ENCODE data around the gene TERC. TPM values are rescaled to one million over a fixed set of nuclear protein-coding genes. Genes with fewer than 3 reads are reported as not detected.

The TERC gene
- total RNA-seq, 1 experiment from 2014 or later: 2.5 TPM

DNA sequence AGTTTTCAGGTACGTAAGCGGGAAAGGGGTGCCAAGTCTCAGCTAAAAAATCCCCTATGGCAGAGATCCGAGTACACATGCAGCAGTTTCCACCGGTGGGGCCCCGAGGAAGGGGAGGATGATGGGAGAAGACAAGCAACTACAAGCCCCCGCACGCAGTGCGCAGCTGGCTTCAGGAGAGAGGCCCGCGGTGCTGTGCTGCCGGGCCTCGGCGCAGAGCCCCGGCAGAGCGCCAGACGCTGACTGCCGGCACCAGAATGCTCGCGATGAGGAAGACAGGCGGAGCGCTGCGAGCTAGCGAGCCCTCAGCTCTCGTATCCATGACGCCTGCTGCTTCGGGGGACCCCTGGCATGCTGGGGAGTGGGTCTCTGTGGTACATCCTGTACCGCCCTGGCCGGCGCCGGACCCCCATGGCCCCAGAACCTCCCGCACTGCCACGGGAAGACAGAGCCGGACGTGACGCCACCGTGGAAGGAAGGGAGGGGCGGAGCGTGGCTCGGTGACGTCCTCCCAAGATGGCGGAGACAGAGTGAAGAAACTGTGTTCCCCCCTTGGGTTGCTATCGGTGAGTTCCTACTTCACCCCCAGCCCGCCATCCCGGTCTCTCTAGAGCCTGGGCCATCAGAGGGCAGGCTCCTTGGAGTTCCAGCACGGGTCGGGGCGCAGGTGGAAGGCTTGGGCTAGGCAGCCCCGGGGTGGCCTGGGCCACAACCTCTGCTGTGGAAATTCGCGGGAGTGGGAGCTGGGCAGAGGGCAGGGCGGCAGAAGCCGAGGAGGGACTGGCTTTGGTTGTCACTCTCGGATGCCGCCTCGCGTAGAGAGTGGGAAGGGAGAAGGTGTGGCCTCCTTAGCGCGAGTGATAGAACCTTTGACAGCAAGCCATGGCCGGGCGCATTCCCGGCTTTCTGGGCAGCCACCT lies 8.3 kb upstream of the TERC start, which contains the start of gene MYNN:
Gene MYNN, plus strand, starts transcription at position 500 of the 920 bp plus-strand sequence. CDS start 900 bp downstream, outside the sequence.
- in situ Hi-C loops (cut with HindIII; ENCODE audit: low pct_unique_long_range_greater_than_20kb, low sequenced_read_pairs): no loop called here
- peak; percentile 90 for DNase-seq (ENCODE audit: low read depth, low spot score)

DNA sequence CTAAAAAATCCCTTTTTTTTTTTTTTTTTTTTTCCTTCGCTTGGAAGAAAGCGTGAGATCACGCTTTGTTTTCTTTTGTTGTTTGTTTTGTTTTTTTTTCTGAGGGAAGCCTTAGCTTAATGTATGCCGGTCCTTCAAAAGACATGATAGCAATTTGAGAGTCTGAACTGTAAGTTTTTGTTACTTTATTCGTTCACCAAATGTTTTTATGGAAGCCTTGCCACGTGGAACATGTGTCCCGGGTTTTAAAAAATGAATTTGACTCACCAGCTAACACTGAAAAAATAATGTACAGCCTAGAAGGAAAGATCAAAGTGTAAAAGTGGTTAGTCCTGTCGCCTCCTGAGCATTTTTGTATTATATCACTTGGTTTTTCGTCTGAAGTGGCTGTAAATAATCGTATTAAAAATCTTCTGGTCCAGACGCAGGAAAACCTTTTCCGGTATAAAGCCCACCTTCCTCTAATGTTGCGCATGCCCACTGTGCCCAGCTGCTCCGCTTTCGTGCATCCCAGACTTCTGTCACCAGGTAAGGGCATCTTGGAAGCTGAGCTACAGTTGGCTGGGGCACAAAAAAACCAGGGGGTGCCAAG lies 7.5 kb upstream of the TERC start:
- in situ Hi-C loops (cut with HindIII; ENCODE audit: low pct_unique_long_range_greater_than_20kb, low sequenced_read_pairs): no loop called here
- peak; percentile 88 for DNase-seq (ENCODE audit: low read depth, low spot score)

DNA sequence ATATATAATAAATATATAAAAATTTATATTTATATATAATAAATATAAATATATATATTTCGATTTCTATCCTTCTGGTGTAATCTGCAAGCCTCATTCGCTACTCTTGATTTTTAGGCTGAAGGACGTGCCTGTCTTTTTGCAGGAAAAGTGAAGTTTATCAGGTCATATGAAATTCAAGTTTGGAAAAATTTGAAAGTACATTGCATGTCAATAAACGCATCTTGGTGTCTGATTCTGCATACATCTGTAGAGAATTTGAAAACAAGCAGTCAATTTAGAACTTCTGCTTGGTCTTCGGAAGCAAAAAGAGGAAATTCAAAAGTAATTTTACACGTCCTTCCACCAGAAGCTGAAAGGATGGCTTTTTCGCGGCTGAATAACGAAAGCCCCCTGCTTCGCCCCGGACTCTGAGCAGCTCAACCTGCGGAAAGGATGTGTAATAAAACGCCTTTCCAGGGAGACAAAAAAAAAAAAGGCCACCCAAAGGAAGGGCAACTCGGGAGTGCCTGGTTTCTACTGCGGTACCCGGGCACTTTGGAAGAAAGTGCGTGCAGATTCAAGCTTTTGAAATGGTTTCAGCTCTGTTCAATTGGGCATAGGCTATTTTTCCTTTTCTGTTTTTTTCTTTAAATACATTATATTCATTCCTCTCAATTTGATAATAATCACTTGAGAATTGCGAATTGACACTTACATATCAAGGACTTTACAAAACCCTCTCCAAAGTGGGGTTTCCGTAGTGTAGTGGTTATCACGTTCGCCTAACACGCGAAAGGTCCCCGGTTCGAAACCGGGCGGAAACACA lies 6.8 kb upstream of the TERC start:
- peak; percentile 85 for DNase-seq (ENCODE audit: low read depth, low spot score)
- in situ Hi-C loops (cut with HindIII; ENCODE audit: low pct_unique_long_range_greater_than_20kb, low sequenced_read_pairs): no loop called here

DNA sequence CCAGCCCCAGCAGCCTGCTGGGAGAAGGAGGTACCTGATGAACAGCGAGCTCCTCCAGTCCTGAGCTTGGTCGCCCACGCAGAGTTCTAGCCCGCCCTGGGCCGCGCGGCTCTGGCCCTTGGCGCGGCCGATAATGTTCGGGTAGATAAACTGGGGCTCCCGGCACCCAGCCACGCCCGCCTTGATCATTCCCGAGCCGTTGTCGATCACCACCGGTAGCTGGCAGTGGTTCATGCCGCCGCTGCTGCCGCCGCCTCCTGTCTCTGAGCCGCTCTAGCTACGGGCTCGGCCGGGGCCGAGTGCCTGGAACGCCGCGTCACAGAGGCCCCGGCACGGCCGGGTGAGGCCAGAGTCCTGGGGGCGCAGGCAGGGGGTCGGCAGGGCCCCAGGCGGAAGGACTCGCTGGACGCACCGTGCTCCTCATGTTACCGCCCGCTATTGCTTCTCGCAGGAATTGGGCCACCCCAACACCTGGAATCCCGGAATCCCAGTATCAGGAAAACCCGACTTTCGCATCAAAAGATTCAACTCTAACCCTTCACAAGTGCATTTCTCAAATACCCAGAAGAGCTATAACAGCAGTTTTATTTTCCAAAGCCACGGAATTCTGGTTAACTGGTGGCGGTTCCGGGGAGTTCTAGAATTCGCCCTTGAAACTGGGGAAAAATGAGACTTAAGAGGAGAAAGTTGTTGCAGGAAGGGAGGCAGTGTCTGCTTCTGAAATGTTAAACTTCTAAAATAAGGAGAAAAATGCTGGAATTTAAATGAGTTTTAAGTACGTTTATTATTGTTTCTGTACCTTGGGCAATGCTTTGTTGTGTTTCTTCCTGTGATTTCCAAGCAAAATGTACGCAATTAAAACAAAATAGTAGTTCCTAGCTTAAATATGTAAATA lies 4.7 kb upstream of the TERC start, which contains the start of gene ACTRT3:
Gene ACTRT3, minus strand, starts transcription at position 275 of the 895 bp plus-strand sequence. Its CDS starts 41 bp downstream, at position 234.
- in situ Hi-C loops (cut with HindIII; ENCODE audit: low pct_unique_long_range_greater_than_20kb, low sequenced_read_pairs): no loop called here

DNA sequence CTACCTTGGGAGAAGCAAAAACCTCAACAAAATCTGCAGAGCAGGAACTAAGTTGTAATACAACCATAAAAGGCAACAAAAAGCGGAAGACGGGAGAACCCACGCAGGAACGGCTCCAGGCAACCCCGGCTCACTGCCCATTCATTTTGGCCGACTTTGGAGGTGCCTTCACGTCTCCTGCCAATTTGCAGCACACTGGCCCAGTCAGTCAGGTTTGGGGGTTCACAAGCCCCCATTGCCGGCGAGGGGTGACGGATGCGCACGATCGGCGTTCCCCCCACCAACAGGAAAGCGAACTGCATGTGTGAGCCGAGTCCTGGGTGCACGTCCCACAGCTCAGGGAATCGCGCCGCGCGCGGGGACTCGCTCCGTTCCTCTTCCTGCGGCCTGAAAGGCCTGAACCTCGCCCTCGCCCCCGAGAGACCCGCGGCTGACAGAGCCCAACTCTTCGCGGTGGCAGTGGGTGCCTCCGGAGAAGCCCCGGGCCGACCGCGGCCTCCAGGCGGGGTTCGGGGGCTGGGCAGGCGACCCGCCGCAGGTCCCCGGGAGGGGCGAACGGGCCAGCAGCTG lies 463 bp downstream of the TERC start:
- in situ Hi-C loops (cut with HindIII; ENCODE audit: low pct_unique_long_range_greater_than_20kb, low sequenced_read_pairs): no loop called here
- DNase-seq (ENCODE audit: low read depth, low spot score): no peak

More for the DNA sequence above, 4.7 kb upstream of the TERC start, which contains the start of gene ACTRT3:
- DNase-seq (ENCODE audit: low read depth, low spot score): peak; percentile 18

DNA sequence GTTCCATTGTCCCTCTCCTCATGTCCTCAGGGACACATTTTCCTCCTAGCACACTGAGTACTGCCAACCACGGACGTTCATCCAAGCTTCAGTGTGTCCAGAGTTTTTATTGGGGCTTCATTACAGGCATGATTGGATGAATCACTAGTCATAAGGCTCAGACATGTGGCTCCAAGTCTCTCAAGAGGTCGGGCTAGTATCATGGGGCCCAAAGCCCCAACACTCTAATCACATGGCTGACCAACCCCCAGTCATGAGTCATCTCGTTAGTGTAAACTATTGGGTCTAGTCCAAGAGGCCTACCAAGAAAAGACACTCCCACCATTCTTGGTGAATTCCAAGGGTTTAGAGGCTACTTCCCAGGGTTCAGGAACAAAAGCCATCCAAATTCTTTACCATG lies 4.4 kb downstream of the TERC start:
- in situ Hi-C loops (cut with HindIII; ENCODE audit: low pct_unique_long_range_greater_than_20kb, low sequenced_read_pairs): no loop called here
- peak; percentile 65 for DNase-seq (ENCODE audit: low read depth, low spot score)

DNA sequence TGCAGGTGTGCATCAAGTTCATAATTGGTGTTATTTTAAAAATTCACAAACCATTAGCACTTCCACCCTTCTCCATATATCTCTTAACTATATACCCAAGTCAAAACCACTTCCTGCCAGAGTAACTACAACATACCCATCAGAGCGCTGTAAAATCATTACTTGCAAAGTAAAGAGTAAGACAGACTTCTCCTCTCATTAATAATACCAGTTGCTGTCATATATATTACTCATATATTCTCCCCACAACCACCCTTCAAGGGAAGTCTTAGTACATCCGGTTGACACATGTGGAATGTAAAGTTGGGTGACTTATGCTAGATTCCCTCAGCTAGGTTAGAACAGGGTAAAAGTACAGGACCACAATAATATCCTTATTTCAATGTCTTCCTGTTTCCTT lies 5.6 kb downstream of the TERC start:
- in situ Hi-C loops (cut with HindIII; ENCODE audit: low pct_unique_long_range_greater_than_20kb, low sequenced_read_pairs): no loop called here
- DNase-seq (ENCODE audit: low read depth, low spot score): no peak

DNA sequence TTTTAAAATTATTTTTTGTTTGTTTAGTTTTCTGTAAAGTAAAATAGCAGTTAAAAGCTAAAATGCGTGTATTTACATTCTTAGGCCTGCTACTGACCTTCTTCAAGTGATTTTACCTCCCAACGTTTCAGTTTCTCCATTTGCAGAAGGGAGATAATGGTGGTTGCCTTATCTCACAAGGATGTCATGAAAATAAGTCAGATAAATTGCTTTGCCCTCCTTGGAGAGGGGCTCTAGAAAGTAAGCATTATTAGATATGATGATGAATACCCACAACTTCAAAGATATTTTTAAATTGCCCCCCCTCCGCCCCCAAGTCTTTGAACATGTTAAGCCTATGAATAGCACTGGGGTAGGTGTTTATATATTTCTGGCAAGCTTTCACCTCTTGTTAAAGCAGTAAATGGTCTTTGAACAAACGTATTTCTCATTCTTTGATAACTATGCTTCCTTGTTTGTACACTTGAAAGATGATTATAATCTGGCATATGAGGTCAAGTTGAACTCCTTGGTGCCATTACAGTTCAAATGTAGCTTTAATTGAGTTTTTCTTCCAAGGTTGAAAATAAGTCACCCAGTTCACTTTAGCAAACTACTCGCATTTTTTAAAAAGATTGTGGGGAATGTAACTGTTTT lies 6.4 kb downstream of the TERC start:
- no peak for DNase-seq (ENCODE audit: low read depth, low spot score)
- in situ Hi-C loops (cut with HindIII; ENCODE audit: low pct_unique_long_range_greater_than_20kb, low sequenced_read_pairs): no loop called here

DNA sequence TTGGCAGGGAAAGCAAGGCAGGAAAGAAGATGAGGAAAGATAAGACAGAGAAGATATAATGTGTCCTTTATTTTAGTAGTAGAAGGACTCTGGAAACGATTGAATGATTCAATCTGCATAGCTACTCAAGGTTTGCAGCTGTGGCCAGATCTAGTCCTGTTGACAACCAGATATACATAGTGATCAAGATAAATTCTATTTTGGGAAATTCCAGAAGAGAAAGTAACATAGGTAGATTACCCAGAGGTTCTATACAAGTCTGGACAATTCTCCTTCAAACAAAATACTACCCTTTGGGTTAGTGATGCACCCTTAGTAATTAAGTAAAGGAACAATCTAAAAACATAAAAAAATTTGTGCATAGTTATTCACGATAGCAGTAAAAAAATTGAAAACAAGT lies 9.4 kb downstream of the TERC start:
- in situ Hi-C loops (cut with HindIII; ENCODE audit: low pct_unique_long_range_greater_than_20kb, low sequenced_read_pairs): no loop called here

DNA sequence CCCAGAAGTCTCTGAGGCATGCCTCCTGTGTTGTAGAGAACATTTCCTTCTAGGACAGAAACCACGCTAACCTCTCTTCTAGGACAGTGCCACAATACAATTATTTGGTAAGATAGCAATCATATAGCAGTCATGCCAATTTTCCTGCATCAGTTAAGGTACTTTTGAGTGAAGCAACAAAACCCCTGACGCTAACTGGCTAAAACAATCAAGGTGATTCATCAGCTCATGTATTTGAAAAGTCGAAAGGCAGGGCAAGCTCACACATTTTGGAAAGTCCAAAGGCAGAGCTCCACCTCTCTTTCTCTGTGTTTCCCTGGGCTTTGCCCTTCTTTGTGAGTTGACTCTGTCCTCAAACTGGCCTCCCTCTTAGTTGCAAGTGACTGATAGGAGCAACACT lies 10.1 kb downstream of the TERC start:
- no peak for DNase-seq (ENCODE audit: low read depth, low spot score)
- in situ Hi-C loops (cut with HindIII; ENCODE audit: low pct_unique_long_range_greater_than_20kb, low sequenced_read_pairs): no loop called here

More for the DNA sequence above, 9.4 kb downstream of the TERC start:
- DNase-seq (ENCODE audit: low read depth, low spot score): no peak

DNA sequence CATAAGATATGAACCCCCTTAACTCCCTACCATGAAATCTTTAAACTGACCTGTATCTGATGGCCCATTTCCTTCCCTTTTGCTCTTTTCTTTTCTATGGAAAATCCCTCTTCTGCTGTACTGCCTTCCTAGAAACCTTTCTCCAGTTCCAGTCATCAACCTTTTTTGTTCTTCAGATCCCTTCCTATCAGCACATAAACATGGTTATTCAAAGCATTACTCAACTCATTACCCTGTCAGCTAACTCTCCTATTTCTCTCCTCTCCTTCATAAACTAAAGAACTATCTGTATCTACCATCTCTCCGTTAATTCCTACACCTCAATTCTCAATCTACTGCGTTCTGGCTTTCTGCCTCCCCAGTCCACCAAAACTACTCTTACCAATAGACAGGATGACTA lies 13.0 kb downstream of the TERC start:
- in situ Hi-C loops (cut with HindIII; ENCODE audit: low pct_unique_long_range_greater_than_20kb, low sequenced_read_pairs): no loop called here

DNA sequence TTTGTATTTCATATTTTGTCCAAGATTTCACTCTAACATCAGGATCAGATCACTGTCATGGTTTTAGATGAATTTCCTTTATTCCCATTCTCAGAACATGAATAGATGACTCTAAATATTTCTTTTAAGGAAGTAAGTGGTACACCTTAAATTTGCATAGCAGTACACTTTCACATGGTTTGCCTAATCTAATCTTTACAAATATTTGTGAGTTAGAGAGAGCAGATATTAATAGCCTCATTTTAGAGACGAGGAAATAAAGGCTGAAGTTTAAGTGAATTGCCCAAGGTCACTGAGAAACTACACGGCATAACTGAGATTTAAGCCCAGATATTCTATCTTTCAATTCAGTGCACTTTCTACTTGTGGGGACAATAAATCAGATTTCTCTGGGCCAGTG lies 14.2 kb downstream of the TERC start:
- in situ Hi-C loops (cut with HindIII; ENCODE audit: low pct_unique_long_range_greater_than_20kb, low sequenced_read_pairs): no loop called here
- no peak for DNase-seq (ENCODE audit: low read depth, low spot score)

More for the DNA sequence above, 13.0 kb downstream of the TERC start:
- DNase-seq (ENCODE audit: low read depth, low spot score): no peak

DNA sequence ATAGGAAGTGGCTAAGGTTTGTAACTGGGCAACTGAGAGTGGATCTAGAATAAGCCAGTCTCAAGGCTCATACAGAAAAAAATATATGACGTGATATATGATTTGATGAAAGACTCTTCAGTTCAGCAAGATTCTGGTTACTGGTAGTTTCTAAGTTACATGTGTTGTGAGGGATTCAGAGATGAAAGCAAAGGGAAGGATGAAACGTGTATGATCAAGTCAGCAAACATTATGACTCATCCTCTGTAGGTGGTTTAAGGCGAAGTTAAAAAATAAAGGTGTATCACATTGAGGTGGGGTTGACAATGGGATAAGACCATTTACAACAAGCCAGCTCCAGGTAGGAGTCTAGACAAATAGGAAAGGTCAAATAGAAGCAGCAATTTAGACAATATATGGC lies 16.2 kb downstream of the TERC start:
- no peak for DNase-seq (ENCODE audit: low read depth, low spot score)
- in situ Hi-C loops (cut with HindIII; ENCODE audit: low pct_unique_long_range_greater_than_20kb, low sequenced_read_pairs): no loop called here

DNA sequence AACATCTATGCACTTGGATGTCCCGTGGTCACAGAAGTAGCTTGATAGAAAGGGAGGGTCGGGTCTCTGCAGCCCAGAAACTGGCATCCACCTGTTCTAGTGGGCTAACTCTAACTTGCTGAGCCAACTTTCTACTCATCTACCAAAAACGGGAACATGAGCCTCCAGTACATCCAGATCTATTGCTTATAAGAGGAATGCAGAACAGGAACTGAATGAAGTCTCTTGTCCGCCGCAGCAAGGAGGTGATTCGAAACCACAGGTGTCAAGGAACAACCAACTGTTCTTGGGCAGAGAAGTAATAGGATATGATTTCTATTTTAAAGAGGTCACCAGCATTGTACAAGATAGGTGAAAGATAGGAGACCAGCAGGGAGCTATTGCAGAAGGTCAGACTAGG lies 17.9 kb downstream of the TERC start:
- in situ Hi-C loops (cut with HindIII; ENCODE audit: low pct_unique_long_range_greater_than_20kb, low sequenced_read_pairs): no loop called here

DNA sequence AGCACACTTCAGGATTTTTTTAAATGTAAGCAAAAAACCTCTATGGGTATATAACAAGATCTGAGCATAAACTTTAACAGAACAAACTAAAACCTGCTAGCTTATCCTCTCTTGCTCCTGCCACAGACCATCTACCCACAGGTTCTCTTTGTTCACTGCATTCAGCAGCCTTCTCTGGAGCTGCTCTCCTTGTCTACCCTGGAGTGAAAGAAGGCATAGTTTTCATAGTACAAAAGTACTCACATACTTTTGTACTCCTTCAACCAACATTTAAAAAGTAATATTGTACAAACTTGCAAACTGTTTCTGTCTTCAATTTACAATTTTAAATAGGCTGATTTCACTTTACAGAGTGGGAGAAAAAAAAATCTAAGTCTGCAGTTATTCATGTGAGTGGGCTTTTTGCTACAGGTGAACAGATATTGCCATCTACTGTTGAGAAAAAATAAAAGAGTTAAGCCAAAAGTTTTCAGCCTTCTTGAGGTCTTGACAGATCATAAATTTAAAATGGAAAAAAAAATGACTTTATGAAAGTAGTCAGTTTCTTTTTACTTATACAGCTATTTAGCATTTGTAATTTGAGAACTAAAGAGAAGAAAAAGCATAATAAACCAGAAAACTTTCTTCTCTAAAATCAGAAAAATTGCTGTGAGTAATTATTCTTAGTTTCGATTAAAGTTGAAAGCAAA lies 20.4 kb downstream of the TERC start:
- in situ Hi-C loops (cut with HindIII; ENCODE audit: low pct_unique_long_range_greater_than_20kb, low sequenced_read_pairs): no loop called here
- DNase-seq (ENCODE audit: low read depth, low spot score): peak; percentile 42

More for the DNA sequence above, 17.9 kb downstream of the TERC start:
- no peak for DNase-seq (ENCODE audit: low read depth, low spot score)

DNA sequence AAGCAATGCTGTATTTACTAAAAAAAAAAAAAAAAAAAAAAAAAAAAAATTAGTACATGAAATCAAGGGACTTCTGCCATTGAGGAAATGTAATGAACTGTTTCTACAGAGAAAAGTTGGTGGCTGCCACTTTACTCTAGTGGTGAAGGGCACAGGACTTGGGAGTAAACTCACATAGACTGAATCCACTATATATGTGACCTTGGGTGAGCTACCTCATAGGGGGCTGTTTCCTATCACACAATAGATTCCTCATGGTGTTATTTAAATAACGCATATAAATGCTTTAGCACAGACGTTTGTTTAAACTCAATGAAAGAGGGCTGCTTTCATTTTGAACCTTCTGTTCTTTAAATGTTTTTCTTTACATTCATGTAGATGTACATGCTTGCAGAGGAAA lies 25.8 kb downstream of the TERC start:
- no peak for DNase-seq (ENCODE audit: low read depth, low spot score)
- in situ Hi-C loops (cut with HindIII; ENCODE audit: low pct_unique_long_range_greater_than_20kb, low sequenced_read_pairs): no loop called here

Measured in SK-MEL-5 (cell line).